ENCODE results near the gene RNASE8.
"Not testable (repeated sequence)": the region's sequence is repeated elsewhere in the genome, so short reads cannot be mapped to it uniquely, and the experiment has no call there.

RNASE8 gene

GRCh38 chr14:21030531-21030930, 27.1 kb upstream of the RNASE8 start:
- DNase-seq = no peak

GRCh38 chr14:21032326-21033132, 25.1 kb upstream of the RNASE8 start:
- DNase-seq = no peak

- no peak for DNase-seq
Observed at GRCh38 chr14:21033133-21033698, 24.4 kb upstream of the RNASE8 start.

- DNase-seq = no peak
Observed at GRCh38 chr14:21034707-21035106, 22.9 kb upstream of the RNASE8 start, which contains the start of gene RNASE13. Gene RNASE13 (minus strand): TSS chr14:21034807. CDS start chr14:21034288, 519 bp downstream.

- no peak for DNase-seq
Observed at GRCh38 chr14:21036751-21037150, 20.9 kb upstream of the RNASE8 start.

- DNase-seq = no peak
Observed at GRCh38 chr14:21037156-21037555, 20.5 kb upstream of the RNASE8 start.

- DNase-seq = no peak
Observed at GRCh38 chr14:21038441-21039422, 18.9 kb upstream of the RNASE8 start.

GRCh38 chr14:21039585-21040369, 17.8 kb upstream of the RNASE8 start:
- DNase-seq = no peak

GRCh38 chr14:21040370-21040925, 17.2 kb upstream of the RNASE8 start:
- no peak for DNase-seq

GRCh38 chr14:21040941-21041340, 16.7 kb upstream of the RNASE8 start:
- not testable (repeated sequence) for DNase-seq

- no peak for DNase-seq
Observed at GRCh38 chr14:21041676-21042433, 15.8 kb upstream of the RNASE8 start, which contains the start of gene RNASE7. Gene RNASE7 (plus strand): TSS chr14:21042362. CDS start chr14:21042993, 631 bp downstream.

- DNase-seq = no peak
Observed at GRCh38 chr14:21042918-21043317, 14.7 kb upstream of the RNASE8 start.

GRCh38 chr14:21043387-21043973, 14.1 kb upstream of the RNASE8 start:
- no peak for DNase-seq

GRCh38 chr14:21043974-21044618, 13.5 kb upstream of the RNASE8 start:
- no peak for DNase-seq

- DNase-seq = no peak
Observed at GRCh38 chr14:21047378-21047781, 10.2 kb upstream of the RNASE8 start.

- no peak for DNase-seq
Observed at GRCh38 chr14:21048638-21049037, 9.0 kb upstream of the RNASE8 start.

- DNase-seq = no peak
Observed at GRCh38 chr14:21049271-21049673, 8.3 kb upstream of the RNASE8 start.

GRCh38 chr14:21050597-21050996, 7.0 kb upstream of the RNASE8 start:
- DNase-seq = no peak

- DNase-seq = no peak
Observed at GRCh38 chr14:21053184-21054122, 4.2 kb upstream of the RNASE8 start.
